AG09309 (cell line): Measurements from ENCODE around the gene MPRIP.
A peak's percentile ranks its signal among the peaks of the same experiment; 100 is the strongest.
"Not testable (repeated sequence)": the region's sequence is repeated elsewhere in the genome, so short reads cannot be mapped to it uniquely, and the experiment has no call there.

Experiments used
- DNase-seq: peaks from one replicate; pipeline ENCODE4 v3.0.0-alpha.2; 2010; ENCODE audit warnings: low read depth
- H3K4me3 ChIP-seq: 2 replicates; pipeline ENCODE4 v1.5.1; 2011; ENCODE audit warnings: mild to moderate bottlenecking, low read depth, low read length, moderate library complexity; ENCODE audit not compliant: control insufficient read depth
- CTCF ChIP-seq: IDR thresholded peaks from 2 replicates; pipeline ENCODE4 v1.5.1; 2011; ENCODE audit warnings: mild to moderate bottlenecking, low read depth, low read length, inconsistent platforms; ENCODE audit not compliant: insufficient read depth, control insufficient read depth; ENCODE audit errors: missing control alignments

The MPRIP gene

DNA sequence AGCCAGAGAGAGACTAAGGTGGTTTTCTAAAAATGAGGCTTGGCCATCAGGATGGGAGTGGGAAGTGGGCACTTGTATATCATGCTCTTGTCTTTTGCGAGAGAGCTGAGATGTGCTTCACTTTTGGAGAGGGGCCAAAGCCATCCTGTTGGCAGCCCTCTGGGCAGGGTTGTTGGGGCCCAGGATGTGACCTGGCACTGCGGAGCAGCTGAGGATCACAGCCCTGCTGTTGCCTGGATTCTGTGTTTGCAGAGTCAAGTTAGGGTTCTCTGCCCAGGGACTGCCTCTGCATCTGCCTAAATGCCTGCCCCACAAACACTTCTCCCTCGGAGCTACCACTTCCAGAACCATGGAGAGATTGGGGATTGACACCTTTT, 92.7 kb downstream of the MPRIP start:
- no peak overlapping the region for H3K4me3 ChIP-seq
- no peak for DNase-seq
- TF ChIP-seq CTCF: no peak

GRCh38 chr17:17136221-17136620, 94.0 kb downstream of the MPRIP start:
- H3K4me3 ChIP-seq, DNase-seq: not testable (repeated sequence)

- no peak for DNase-seq
- no peak for TF ChIP-seq CTCF
These were observed 95.7 kb downstream of the MPRIP start for GRCh38 chr17:17137731-17138585.

GRCh38 chr17:17139972-17140589, 97.8 kb downstream of the MPRIP start:
- TF ChIP-seq CTCF: no peak
- no peak overlapping the region for H3K4me3 ChIP-seq
- no peak for DNase-seq

More at GRCh38 chr17:17137731-17138585, 95.7 kb downstream of the MPRIP start:
- no peak overlapping the region for H3K4me3 ChIP-seq

GRCh38 chr17:17140590-17140980, 98.3 kb downstream of the MPRIP start:
- DNase-seq: no peak
- TF ChIP-seq CTCF: peak; percentile 44
- H3K4me3 ChIP-seq: no peak overlapping the region

- DNase-seq: no peak
- TF ChIP-seq CTCF: no peak
These were observed 99.0 kb downstream of the MPRIP start for GRCh38 chr17:17141279-17141678.

GRCh38 chr17:17141860-17142552, 99.7 kb downstream of the MPRIP start:
- H3K4me3 ChIP-seq: no peak overlapping the region
- no peak for DNase-seq
- peak; percentile 92 for TF ChIP-seq CTCF

More at GRCh38 chr17:17141279-17141678, 99.0 kb downstream of the MPRIP start:
- H3K4me3 ChIP-seq: no peak overlapping the region
